OCI-LY1 (cell line): ENCODE measurements around the gene AFF2.

Experiments
- H2AFZ ChIP-seq: fragments of 200-600 bp; sonication (generic), shearing (Covaris generic); 2 replicates; pipeline ENCODE4 v1.6.0; 2014; ENCODE audit warnings: antibody characterized with exemption, mild to moderate bottlenecking, low read length
- H3F3A ChIP-seq: fragments of 200-600 bp; sonication (generic), shearing (Covaris generic); 2 replicates; pipeline ENCODE4 v1.6.0; 2014; ENCODE audit warnings: mild to moderate bottlenecking, antibody characterized with exemption, low read length, moderate library complexity; ENCODE audit not compliant: insufficient read depth
- H3K27ac ChIP-seq: fragments of 200-600 bp; sonication (generic); 2 replicates; pipeline ENCODE4 v1.5.1; 2014; ENCODE audit warnings: low read length, mixed run types, mild to moderate bottlenecking, low read depth; ENCODE audit not compliant: poor library complexity, severe bottlenecking
- H3K27me3 ChIP-seq: fragments of 200-600 bp; sonication (generic); 2 replicates; pipeline ENCODE4 v1.6.0; 2014; ENCODE audit warnings: antibody characterized with exemption, mild to moderate bottlenecking, low read length, moderate library complexity; ENCODE audit not compliant: insufficient read depth
- H3K36me3 ChIP-seq: fragments of 200-600 bp; sonication (generic); 2 replicates; pipeline ENCODE4 v1.6.1; 2014; ENCODE audit warnings: mild to moderate bottlenecking, antibody characterized with exemption, low read length, moderate library complexity, mixed read lengths; ENCODE audit not compliant: insufficient read depth
- H3K4me1 ChIP-seq: fragments of 200-600 bp; sonication (generic); 2 replicates; pipeline ENCODE4 v1.5.1; 2014; ENCODE audit warnings: mild to moderate bottlenecking, low read length, moderate library complexity; ENCODE audit not compliant: insufficient read depth, severe bottlenecking
- H3K4me2 ChIP-seq: fragments of 200-600 bp; sonication (generic), shearing (Covaris generic); 2 replicates; pipeline ENCODE4 v1.6.1; 2014; ENCODE audit warnings: low read length
- H3K4me3 ChIP-seq: fragments of 200-600 bp; sonication (generic); 2 replicates; pipeline ENCODE4 v1.5.1; 2014; ENCODE audit warnings: low read length, low read depth, mild to moderate bottlenecking, mixed read lengths; ENCODE audit not compliant: poor library complexity, severe bottlenecking
- H3K79me2 ChIP-seq: fragments of 200-600 bp; shearing (Covaris generic); 2 replicates; pipeline ENCODE4 v1.6.1; 2016; ENCODE audit warnings: mixed run types, low read length, mixed read lengths; ENCODE audit not compliant: insufficient read depth
- H3K9ac ChIP-seq: fragments of 200-600 bp; sonication (generic), shearing (Covaris generic); 2 replicates; pipeline ENCODE4 v1.6.1; 2014; ENCODE audit warnings: mild to moderate bottlenecking, low read length, mixed read lengths
- H3K9me2 ChIP-seq: fragments of 200-600 bp; sonication (generic), shearing (Covaris generic); 2 replicates; pipeline ENCODE4 v1.6.1; 2014; ENCODE audit warnings: low read depth, mild to moderate bottlenecking, low read length, mixed read lengths
- H3K9me3 ChIP-seq: fragments of 200-600 bp; shearing (Covaris generic); 2 replicates; pipeline ENCODE4 v1.6.1; 2014; ENCODE audit warnings: low read length, mixed read lengths
- H4K20me1 ChIP-seq: fragments of 200-600 bp; sonication (generic), shearing (Covaris generic); 2 replicates; pipeline ENCODE4 v1.6.0; 2016; ENCODE audit warnings: mild to moderate bottlenecking, low read length; ENCODE audit not compliant: insufficient read depth
- EZH2 ChIP-seq: fragments of 200-600 bp; sonication (generic), shearing (Covaris generic); IDR thresholded peaks from 2 replicates; pipeline ENCODE4 v1.8.0; 2017; ENCODE audit warnings: borderline replicate concordance, mixed run types, mild to moderate bottlenecking, antibody characterized with exemption, low read length, moderate library complexity, mixed read lengths
- TF ChIP-seq, protein P1 (sequence below): fragments of 200-600 bp; sonication (generic), shearing (Covaris generic); IDR thresholded peaks from 2 replicates; pipeline ENCODE4 v1.5.1; 2017; ENCODE audit warnings: mild to moderate bottlenecking, antibody characterized with exemption, low read length, moderate library complexity, mixed read lengths

The AFF2 gene

DNA sequence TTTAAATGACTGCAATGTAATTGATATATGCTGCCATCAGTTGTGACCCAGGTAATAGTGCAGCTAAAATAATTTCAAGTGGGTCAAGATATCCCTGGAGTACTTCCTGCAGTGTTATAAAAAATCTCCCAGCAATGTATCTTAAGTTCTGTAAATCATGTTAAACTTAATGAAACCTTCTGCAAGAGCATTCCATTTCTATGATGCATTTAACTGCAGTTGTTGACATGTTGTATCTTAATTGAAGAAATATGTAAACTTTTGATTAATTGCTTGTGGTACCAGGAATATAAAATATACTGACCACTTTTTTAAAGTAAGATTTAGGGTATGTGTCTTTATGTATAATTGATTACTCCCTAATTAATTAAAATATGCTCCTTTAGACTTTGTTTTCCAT lies 213.6 kb downstream of the AFF2 start:
- H3F3A ChIP-seq = no peaks in the 10 kb centered on the region
- H3K4me2 ChIP-seq = no peak overlapping the region
- TF ChIP-seq, protein P1, sequence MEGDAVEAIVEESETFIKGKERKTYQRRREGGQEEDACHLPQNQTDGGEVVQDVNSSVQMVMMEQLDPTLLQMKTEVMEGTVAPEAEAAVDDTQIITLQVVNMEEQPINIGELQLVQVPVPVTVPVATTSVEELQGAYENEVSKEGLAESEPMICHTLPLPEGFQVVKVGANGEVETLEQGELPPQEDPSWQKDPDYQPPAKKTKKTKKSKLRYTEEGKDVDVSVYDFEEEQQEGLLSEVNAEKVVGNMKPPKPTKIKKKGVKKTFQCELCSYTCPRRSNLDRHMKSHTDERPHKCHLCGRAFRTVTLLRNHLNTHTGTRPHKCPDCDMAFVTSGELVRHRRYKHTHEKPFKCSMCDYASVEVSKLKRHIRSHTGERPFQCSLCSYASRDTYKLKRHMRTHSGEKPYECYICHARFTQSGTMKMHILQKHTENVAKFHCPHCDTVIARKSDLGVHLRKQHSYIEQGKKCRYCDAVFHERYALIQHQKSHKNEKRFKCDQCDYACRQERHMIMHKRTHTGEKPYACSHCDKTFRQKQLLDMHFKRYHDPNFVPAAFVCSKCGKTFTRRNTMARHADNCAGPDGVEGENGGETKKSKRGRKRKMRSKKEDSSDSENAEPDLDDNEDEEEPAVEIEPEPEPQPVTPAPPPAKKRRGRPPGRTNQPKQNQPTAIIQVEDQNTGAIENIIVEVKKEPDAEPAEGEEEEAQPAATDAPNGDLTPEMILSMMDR = no peak
- TF ChIP-seq EZH2 = no peak

DNA sequence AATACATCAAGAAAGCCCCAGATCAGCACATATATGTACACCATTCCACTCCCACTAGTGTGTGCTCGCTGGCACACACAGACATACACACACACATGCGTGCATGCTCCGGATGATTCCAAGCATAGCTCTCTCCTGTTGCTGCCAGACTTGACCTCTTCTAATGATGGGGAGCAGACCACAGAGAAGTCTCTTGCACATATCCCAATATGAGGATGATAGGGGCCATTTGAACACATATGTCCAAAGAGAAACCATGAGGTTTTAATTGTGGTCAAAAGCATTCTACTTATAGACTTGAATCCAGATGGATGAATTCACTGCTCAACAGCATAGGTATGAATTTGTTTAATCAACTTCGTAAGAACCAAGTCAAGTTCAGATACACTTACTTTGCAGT lies 214.9 kb downstream of the AFF2 start:
- Histone ChIP-seq H3K27me3 (no peaks in the 10 kb centered on the region), H3K27ac (no peak overlapping the region), H3K9ac (no peak overlapping the region), H3F3A (no peaks in the 10 kb centered on the region), H3K79me2 (no peaks in the 10 kb centered on the region), H3K4me2 (no peak overlapping the region), H3K36me3 (0 out of 2 replicates have a peak, but pooled peaks cover 3% of the 10 kb centered on the region), H3K9me3 (no peaks in the 10 kb centered on the region), H3K4me1 (no peaks in the 10 kb centered on the region), H4K20me1 (no peaks in the 10 kb centered on the region), H3K9me2 (no peaks in the 10 kb centered on the region), H2AFZ (no peak overlapping the region), H3K4me3 (no peak overlapping the region)
- TF ChIP-seq, protein P1 = no peak
- TF ChIP-seq EZH2 = no peak

More for the DNA sequence above, 213.6 kb downstream of the AFF2 start:
- Histone ChIP-seq H3K27ac (no peak overlapping the region), H3K9ac (no peak overlapping the region), H2AFZ (no peak overlapping the region), H4K20me1 (no peaks in the 10 kb centered on the region), H3K36me3 (0 out of 2 replicates have a peak, but pooled peaks cover 3% of the 10 kb centered on the region), H3K4me1 (no peaks in the 10 kb centered on the region), H3K27me3 (no peaks in the 10 kb centered on the region), H3K9me3 (no peaks in the 10 kb centered on the region), H3K9me2 (no peaks in the 10 kb centered on the region), H3K79me2 (no peaks in the 10 kb centered on the region), H3K4me3 (no peak overlapping the region)

DNA sequence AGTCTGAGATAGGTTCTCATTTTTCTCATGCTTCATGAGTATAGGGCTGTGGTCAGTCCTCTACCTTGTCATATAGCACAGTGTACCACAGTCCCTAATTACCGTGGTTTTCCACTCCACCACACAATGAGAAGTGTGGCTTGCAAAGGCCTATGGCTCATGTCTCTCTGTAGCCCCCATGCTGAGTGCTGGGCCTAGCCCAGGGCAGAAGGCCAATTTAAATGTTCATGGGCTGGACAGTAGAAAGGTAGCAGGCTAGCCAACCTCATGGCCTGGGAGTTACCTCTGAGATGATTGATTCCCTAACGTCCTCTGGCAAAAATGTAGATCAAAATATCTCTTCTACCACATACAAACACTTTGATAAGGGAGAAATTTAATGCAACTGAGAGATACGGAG lies 222.5 kb downstream of the AFF2 start:
- TF ChIP-seq, protein P1 = no peak
- no peak for TF ChIP-seq EZH2
- H4K20me1 ChIP-seq = no peaks in the 10 kb centered on the region

More for the DNA sequence above, 222.5 kb downstream of the AFF2 start:
- no peaks in the 10 kb centered on the region for H3K4me1 ChIP-seq
- no peak overlapping the region for H3K27ac ChIP-seq
- no peaks in the 10 kb centered on the region for H3K27me3 ChIP-seq
- no peaks in the 10 kb centered on the region for H3K9me2 ChIP-seq
- no peaks in the 10 kb centered on the region for H3K9me3 ChIP-seq
- no peaks in the 10 kb centered on the region for H3K36me3 ChIP-seq
- H3K4me2 ChIP-seq = no peak overlapping the region
- no peaks in the 10 kb centered on the region for H3K79me2 ChIP-seq
- H2AFZ ChIP-seq = no peak overlapping the region
- H3K9ac ChIP-seq = no peak overlapping the region
- H3K4me3 ChIP-seq = no peak overlapping the region
- H3F3A ChIP-seq = no peaks in the 10 kb centered on the region
